Mammary epithelial cell (primary cell): Measurements from ENCODE around the gene ARHGAP26.

Experiments
- CTCF ChIP-seq, 2 donors: IDR thresholded peaks in 1 of 2; conservative IDR thresholded peaks in 1 of 2; 2 replicates each; pipeline ENCODE4 v1.5.1; 2011 to 2012; ENCODE audit warnings: inconsistent platforms in 2 of 2, low read length in 2 of 2, mild to moderate bottlenecking in 2 of 2, control low read depth in 1 of 2, low read depth in 1 of 2; ENCODE audit not compliant: insufficient read depth in 1 of 2; ENCODE audit errors: extremely low read depth in 1 of 2
- EZH2 ChIP-seq: IDR thresholded peaks from 2 replicates; pipeline ENCODE4 v1.6.1; 2012; ENCODE audit warnings: low read length, inconsistent platforms, borderline replicate concordance

GRCh38 chr5:143244000-143244736, 474.0 kb downstream of the ARHGAP26 start:
- no peak for TF ChIP-seq CTCF (conservative IDR thresholded peaks at IDR 0.05 in 1 of 2, IDR thresholded peaks at IDR 0.05 in 1 of 2; ENCODE audit: extremely low read depth in 1 of 2, insufficient read depth in 1 of 2, low read depth in 1 of 2, low read length in 2 of 2)
- TF ChIP-seq EZH2, result no peak
